DND-41 (cell line): ENCODE measurements around the gene ABCF2.

Experiments used
- ATAC-seq: fragments of 200-7000 bp; cut with Tn5 transposase; 3 replicates; pipeline ENCODE4 v1.9.1; 2021; ENCODE audit warnings: low read depth; ENCODE audit not compliant: insufficient read depth
- DNase-seq: peaks from one replicate; pipeline ENCODE4 v3.0.0-alpha.2; 2020
- H2AFZ ChIP-seq: 2 replicates; pipeline ENCODE4 v1.6.0; 2012; ENCODE audit warnings: low read depth, low read length
- H3K27ac ChIP-seq: 2 replicates; pipeline ENCODE4 v1.5.1; 2012; ENCODE audit warnings: low read length, inconsistent platforms
- H3K27me3 ChIP-seq: fragments of 200-600 bp; sonication (generic); 2 replicates; pipeline ENCODE4 v1.6.0; 2012; ENCODE audit warnings: low read length, mild to moderate bottlenecking, inconsistent platforms; ENCODE audit not compliant: insufficient read depth, poor library complexity
- H3K36me3 ChIP-seq: 2 replicates; pipeline ENCODE4 v1.5.1; 2012; ENCODE audit warnings: low read length, inconsistent platforms; ENCODE audit not compliant: insufficient read depth
- H3K4me1 ChIP-seq: 2 replicates; pipeline ENCODE4 v1.5.1; 2012; ENCODE audit warnings: mild to moderate bottlenecking, low read length; ENCODE audit not compliant: insufficient read depth
- H3K4me2 ChIP-seq: 2 replicates; pipeline ENCODE4 v1.6.0; 2012; ENCODE audit warnings: mild to moderate bottlenecking, moderate library complexity, low read length, inconsistent platforms; ENCODE audit not compliant: insufficient read depth
- H3K4me3 ChIP-seq, 2 experiments: fragments of 200-600 bp in 1 of 2; shearing (Covaris generic) in 1 of 2; 2 replicates each; pipeline ENCODE4 v1.5.1; 2012 to 2016; ENCODE audit warnings: inconsistent platforms in 2 of 2, low read length in 2 of 2, mild to moderate bottlenecking in 2 of 2, low read depth in 1 of 2, moderate library complexity in 1 of 2
- H3K79me2 ChIP-seq: 2 replicates; pipeline ENCODE4 v1.6.0; 2012; ENCODE audit warnings: low read length, inconsistent platforms; ENCODE audit not compliant: insufficient read depth
- H3K9ac ChIP-seq: 2 replicates; pipeline ENCODE4 v1.6.0; 2012; ENCODE audit warnings: low read depth, mild to moderate bottlenecking, inconsistent platforms, low read length, moderate library complexity
- H3K9me3 ChIP-seq: 2 replicates; pipeline ENCODE4 v1.5.1; 2012; ENCODE audit warnings: low read length, moderate library complexity, mild to moderate bottlenecking, inconsistent platforms; ENCODE audit not compliant: insufficient read depth, severe bottlenecking
- H4K20me1 ChIP-seq: 2 replicates; pipeline ENCODE4 v1.6.0; 2012; ENCODE audit warnings: low read length; ENCODE audit not compliant: insufficient read depth
- CTCF ChIP-seq: IDR thresholded peaks from 2 replicates; pipeline ENCODE4 v1.5.1; 2012; ENCODE audit warnings: borderline replicate concordance, low read length, moderate library complexity, mild to moderate bottlenecking; ENCODE audit not compliant: poor library complexity, severe bottlenecking; ENCODE audit errors: extremely low read depth
- EZH2 ChIP-seq: IDR thresholded peaks from 3 replicates; pipeline ENCODE4 v1.6.1; 2012; ENCODE audit warnings: borderline replicate concordance, low read depth, mild to moderate bottlenecking, moderate library complexity, low read length, inconsistent platforms; ENCODE audit not compliant: severe bottlenecking

Gene ABCF2

GRCh38 chr7:151187409-151188251, 39.4 kb downstream of the ABCF2 start:
- ATAC-seq = no peak
- DNase-seq = no peak
- Histone ChIP-seq H3K4me2 (no peak overlapping the region), H3K9me3 (no peaks in the 10 kb centered on the region), H4K20me1 (no peaks in the 10 kb centered on the region; the same call in 1 of the 2 replicates), H3K9ac (no peak overlapping the region), H3K4me1 (no peaks in the 10 kb centered on the region), H3K27ac (no peak overlapping the region), H3K4me3 (no peak overlapping the region), H2AFZ (no peak overlapping the region), H3K27me3 (peaks cover 8% of the 10 kb centered on the region), H3K36me3 (no peaks in the 10 kb centered on the region), H3K79me2 (no peaks in the 10 kb centered on the region)
- TF ChIP-seq EZH2 (no peak), CTCF (no peak)

DNA sequence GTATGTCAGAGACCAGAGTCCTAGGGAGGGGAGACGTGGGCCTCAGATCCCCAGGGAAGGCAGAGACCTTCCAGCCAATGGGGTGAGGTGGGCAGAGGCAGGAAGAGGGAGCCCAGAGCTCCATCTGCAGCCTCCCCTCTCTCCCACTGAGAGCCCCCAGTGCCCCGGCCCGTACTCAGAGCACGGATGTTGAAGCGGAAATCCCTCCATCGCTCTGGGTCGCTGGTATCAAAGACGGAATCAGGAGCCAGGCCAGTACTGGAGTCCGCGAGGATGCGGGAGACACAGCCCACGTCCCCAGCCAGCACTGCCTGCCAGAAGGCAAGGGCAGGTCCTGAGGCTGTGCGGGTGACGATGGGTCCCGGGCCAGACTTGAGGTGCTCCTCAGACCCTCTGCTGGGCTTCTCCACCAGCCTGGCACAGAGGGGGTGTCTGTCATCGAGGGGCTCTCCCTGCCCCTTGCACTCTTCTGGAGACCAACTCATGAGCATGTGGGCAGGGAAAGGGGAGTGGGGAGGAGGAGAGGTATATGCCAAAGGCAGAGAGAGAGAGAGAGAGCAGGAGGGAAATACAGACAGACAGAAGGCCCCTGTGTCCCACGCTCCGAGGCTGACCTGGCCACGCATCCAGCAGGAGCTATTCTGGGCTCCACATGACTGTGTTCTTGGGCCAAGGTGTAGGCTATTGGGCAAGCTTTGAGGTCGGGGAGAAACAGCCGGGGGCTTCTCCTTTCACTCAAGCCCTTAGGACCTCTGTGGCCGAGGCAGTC, 40.2 kb downstream of the ABCF2 start, which contains the start of gene ASB10:
TSS of gene ASB10 (minus strand) at position 611 of the 769 bp plus-strand sequence. CDS start at position 491, 120 bp downstream.
- no peak within 1 kb of the TSS for H2AFZ ChIP-seq
- no peak within 1 kb of the TSS for H3K27ac ChIP-seq
- H3K79me2 ChIP-seq = no peaks in the 10 kb centered on the region
- no peaks in the 10 kb centered on the region for H3K4me1 ChIP-seq
- H3K36me3 ChIP-seq = no peaks in the 10 kb centered on the region
- H3K9me3 ChIP-seq = no peaks in the 10 kb centered on the region
- peaks cover 8% of the 10 kb centered on the region for H3K27me3 ChIP-seq
- TF ChIP-seq CTCF (no peak), EZH2 (no peak)
- no peak within 1 kb of the TSS for H3K4me3 ChIP-seq
- H4K20me1 ChIP-seq = no peaks in the 10 kb centered on the region; the same call in 1 of the 2 replicates
- no peak for ATAC-seq
- no peak within 1 kb of the TSS for H3K4me2 ChIP-seq
- no peak for DNase-seq
- no peak within 1 kb of the TSS for H3K9ac ChIP-seq

DNA sequence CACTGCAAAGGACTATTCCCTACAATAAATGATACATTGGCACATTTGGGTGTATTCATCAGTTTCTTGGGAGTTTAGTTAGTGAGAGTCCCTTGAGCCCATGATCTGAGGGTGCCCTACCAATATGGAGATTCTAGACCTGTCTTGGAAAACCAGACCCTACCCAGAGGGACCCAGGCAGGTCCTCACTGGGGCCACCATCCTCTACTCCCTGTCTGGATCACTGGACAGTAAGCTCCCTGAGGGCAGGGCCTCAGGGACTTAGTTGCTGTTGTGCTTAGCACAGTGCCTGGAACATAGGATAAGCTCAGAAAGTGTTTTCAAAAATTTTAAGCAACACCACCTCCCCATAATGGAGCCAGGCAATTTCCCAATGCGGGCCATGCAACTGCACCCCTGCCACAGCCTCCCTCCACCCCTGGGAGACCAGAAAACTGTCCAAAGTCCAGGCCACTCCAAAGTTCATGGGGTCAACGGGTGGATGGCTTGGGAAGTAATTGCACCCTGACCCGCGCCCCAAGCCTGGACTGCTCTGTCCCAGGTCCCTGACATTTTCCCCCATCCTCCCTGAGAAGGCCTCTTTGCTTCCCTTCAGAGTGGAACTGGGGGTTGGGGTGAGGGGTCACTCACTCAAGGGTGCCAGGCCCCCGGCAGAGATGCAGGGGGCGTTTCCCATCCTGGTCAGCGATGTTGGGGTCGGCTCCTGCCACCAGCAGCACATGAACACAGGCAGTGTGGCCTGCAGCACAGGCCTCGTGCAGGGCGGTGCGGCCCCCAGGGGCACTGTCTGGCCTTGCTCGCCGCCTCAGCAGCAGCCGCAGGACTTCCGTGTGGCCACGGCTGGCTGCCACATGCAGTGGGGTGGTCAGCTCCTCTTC, 41.0 kb downstream of the ABCF2 start:
- Histone ChIP-seq H3K4me1 (no peaks in the 10 kb centered on the region), H3K36me3 (no peaks in the 10 kb centered on the region), H3K9me3 (no peaks in the 10 kb centered on the region), H3K79me2 (no peaks in the 10 kb centered on the region), H2AFZ (no peak overlapping the region), H3K27ac (no peak overlapping the region), H4K20me1 (no peaks in the 10 kb centered on the region; the same call in 1 of the 2 replicates), H3K4me3 (no peak overlapping the region), H3K4me2 (no peak overlapping the region), H3K27me3 (peaks cover 3% of the 10 kb centered on the region), H3K9ac (no peak overlapping the region)
- TF ChIP-seq EZH2 (no peak), CTCF (no peak)
- ATAC-seq (no peak), DNase-seq (no peak)
